ENCODE results near the gene MILR1.

DNA sequence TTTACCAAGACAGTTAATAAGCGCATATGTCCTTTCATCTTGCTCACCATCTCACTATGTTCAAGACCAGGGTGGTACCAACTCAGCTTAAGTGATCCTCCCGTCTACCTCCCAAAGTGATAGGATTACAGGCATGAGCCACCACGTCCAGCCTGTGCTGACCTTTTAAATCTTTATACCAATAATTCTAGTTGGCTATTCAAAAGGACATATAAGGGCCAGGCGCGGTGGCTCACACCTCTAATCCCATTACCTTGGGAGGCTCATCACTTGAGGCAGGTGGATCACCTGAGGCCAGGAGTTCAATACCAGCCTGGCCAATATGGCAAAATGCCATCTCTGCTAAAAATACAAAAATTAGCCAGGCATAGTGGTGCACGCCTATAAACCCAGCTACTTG, 60.3 kb downstream of the MILR1 start:
- TF ChIP-seq ARNT (IDR thresholded peaks at IDR 0.05) (no peak), SUZ12 (IDR thresholded peaks at IDR 0.05) (no peak), FOXK2 (IDR thresholded peaks at IDR 0.05) (no peak), ZNF384 (IDR thresholded peaks at IDR 0.05) (no peak), HDGF (IDR thresholded peaks at IDR 0.05; ENCODE audit: borderline replicate concordance) (no peak), TARDBP (IDR thresholded peaks at IDR 0.05) (no peak), BHLHE40 (IDR thresholded peaks at IDR 0.05; ENCODE audit: borderline replicate concordance) (no peak), NFRKB (IDR thresholded peaks at IDR 0.05) (no peak), ELF4 (IDR thresholded peaks at IDR 0.05) (no peak), SP1 (IDR thresholded peaks at IDR 0.05) (no peak), FOXA1 (IDR thresholded peaks at IDR 0.05) (no peak), FOXM1 (IDR thresholded peaks at IDR 0.05; ENCODE audit: borderline replicate concordance) (no peak)
- TF ChIP-seq, protein P1, sequence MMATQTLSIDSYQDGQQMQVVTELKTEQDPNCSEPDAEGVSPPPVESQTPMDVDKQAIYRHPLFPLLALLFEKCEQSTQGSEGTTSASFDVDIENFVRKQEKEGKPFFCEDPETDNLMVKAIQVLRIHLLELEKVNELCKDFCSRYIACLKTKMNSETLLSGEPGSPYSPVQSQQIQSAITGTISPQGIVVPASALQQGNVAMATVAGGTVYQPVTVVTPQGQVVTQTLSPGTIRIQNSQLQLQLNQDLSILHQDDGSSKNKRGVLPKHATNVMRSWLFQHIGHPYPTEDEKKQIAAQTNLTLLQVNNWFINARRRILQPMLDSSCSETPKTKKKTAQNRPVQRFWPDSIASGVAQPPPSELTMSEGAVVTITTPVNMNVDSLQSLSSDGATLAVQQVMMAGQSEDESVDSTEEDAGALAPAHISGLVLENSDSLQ (IDR thresholded peaks at IDR 0.05), result no peak

Measured in HEK293T (cell line).